Measurements from ENCODE around the gene CD247. TPM values are rescaled to one million over a fixed set of nuclear protein-coding genes. Genes with fewer than 3 reads are reported as not detected.

The CD247 gene
- total RNA-seq, 1 experiment from 2014 or later: not detected

DNA sequence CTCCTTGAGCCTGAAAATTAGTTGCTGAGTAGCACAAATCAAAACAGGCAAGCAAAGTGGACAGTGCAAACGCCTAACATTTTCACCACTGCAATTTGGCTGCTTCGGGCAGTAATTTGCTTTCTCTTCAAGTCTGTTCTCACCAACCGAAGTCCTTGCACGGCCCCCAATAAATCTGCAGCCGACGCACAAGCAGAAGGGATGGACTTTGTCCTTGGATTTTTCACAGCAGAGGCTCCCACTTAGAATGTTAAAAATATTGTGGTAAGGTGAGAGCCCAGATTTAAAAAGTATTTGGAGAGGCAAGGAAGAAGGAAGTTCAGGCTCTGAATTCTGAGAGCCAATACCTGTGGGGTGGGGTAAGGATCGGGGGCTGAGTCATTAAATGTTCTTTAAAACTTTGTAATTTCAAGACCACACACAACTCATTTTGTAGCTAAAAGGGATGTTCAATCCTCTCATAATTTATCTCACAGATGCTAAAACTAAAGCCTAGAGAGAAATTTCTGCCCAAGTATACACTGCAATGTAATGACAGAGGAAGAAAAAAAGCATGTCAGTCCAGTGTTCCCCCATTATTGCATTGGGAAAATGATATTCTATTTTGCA is 6.2 kb downstream of the CD247 start:
- Histone ChIP-seq H3K4me1 (replicated peaks) (peaks cover 1% of the 10 kb centered on the region; the same call in 1 of the 2 replicates), H3K4me3 (no peak overlapping the region), H3K9me3 (replicated peaks) (no peaks in the 10 kb centered on the region), H3K27ac (no peak overlapping the region), H3K27me3 (replicated peaks) (peaks cover 20% of the 10 kb centered on the region), H3K36me3 (no peaks in the 10 kb centered on the region)
- DNase-seq (ENCODE audit: low read depth in 1 of 2, low spot score in 2 of 2): no peak

DNA sequence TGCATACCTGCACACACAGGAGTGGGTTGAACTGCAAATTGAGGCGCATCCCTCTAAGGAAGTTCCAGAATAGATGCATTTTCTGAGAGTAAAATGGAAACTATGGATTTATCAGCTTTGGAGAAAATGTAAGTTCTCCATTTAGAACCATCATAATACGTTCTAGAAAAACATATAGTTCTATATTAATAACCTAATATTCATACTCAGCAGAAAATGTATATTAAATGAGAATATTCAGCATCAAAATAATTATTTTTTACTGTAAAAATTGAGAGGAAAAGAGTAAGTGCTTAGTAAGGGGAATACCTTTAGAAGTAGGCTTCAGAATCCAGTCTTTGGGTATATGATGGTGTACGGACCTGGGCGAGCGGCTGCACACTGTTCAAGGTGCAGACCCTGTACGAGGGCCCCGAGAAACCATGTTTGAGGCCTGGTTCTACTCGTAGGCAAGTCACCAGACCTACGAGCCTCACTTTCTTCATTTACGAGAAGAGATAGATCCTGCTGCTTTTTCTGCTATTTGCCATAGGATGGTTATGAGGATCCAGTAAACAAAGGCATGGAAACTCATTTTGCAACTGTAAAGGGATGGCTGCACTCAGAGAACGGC is 6.8 kb downstream of the CD247 start:
- Histone ChIP-seq H3K4me3 (no peak overlapping the region), H3K27ac (no peak overlapping the region)

DNA sequence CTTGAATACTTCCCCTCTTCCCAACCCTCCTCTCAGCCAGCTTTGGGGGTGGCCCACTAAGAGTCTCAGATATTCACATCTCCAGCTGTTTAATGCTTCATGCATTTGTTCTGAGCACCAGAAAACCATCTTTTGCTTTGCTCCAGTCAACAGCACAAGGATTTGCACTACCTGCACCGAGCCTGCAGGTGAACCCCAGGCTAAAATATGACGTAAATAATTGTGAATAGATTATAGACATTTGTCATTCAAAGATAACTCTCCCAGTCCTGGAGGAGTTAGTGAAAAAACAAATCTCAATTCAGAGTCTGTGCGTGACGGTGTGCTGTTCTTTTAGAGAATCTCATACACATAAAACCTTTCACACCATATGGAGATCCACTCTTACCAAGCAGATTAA is 7.4 kb downstream of the CD247 start:
- no peak overlapping the region for H3K27ac ChIP-seq
- H3K36me3 ChIP-seq: no peaks in the 10 kb centered on the region
- no peak overlapping the region for H3K4me3 ChIP-seq
- no peaks in the 10 kb centered on the region for H3K9me3 ChIP-seq (replicated peaks)
- DNase-seq (ENCODE audit: low read depth in 1 of 2, low spot score in 2 of 2): no peak
- peaks cover 20% of the 10 kb centered on the region for H3K27me3 ChIP-seq (replicated peaks)
- H3K4me1 ChIP-seq (replicated peaks): no peaks in the 10 kb centered on the region

More for the DNA sequence above, 6.8 kb downstream of the CD247 start:
- no peaks in the 10 kb centered on the region for H3K36me3 ChIP-seq
- peaks cover 20% of the 10 kb centered on the region for H3K27me3 ChIP-seq (replicated peaks)
- H3K4me1 ChIP-seq (replicated peaks): no peaks in the 10 kb centered on the region
- no peaks in the 10 kb centered on the region for H3K9me3 ChIP-seq (replicated peaks)
- no peak for DNase-seq (ENCODE audit: low read depth in 1 of 2, low spot score in 2 of 2)

DNA sequence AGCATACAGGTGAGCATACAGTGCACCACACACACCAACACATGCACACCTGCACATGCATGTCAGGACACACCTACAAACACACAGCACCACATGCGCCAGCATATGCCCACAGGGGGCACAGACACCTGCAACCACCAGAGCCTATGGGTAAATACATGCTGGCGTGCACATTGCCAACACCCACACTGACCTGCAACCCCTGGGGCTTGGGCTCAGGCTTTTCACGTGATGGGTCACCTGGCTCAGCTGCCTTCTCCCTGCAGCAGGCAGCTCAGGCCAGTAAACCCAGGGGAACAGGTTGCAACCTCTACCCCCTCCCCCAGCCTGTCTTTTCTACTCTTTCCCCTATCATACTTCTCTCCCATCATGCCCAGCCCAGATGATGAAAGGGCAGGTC is 8.1 kb downstream of the CD247 start:
- no peaks in the 10 kb centered on the region for H3K4me1 ChIP-seq (replicated peaks)
- H3K9me3 ChIP-seq (replicated peaks): no peaks in the 10 kb centered on the region
- H3K27ac ChIP-seq: no peak overlapping the region
- no peaks in the 10 kb centered on the region for H3K36me3 ChIP-seq
- peaks cover 20% of the 10 kb centered on the region for H3K27me3 ChIP-seq (replicated peaks)
- DNase-seq (ENCODE audit: low read depth in 1 of 2, low spot score in 2 of 2): no peak
- no peak overlapping the region for H3K4me3 ChIP-seq

DNA sequence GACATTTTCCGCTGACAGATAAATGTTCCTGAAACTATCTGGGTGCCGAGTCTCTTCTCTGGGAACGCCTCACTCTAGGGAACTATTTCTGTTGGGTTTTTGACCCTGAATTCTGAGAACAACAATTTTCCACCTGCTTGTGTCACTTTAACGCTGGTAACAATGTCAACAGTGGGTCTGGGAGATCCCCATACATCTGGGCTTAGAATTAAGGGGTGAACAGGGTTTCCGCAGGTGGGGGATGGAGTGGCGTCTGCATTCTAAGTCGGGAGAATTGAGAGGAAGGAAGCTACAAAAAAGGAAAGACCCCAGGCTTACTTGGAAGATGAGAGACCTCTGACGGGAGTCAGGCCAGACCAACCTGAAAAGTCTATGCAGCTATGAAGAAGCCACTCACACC is 8.7 kb downstream of the CD247 start:
- H3K27me3 ChIP-seq (replicated peaks): peaks cover 24% of the 10 kb centered on the region

DNA sequence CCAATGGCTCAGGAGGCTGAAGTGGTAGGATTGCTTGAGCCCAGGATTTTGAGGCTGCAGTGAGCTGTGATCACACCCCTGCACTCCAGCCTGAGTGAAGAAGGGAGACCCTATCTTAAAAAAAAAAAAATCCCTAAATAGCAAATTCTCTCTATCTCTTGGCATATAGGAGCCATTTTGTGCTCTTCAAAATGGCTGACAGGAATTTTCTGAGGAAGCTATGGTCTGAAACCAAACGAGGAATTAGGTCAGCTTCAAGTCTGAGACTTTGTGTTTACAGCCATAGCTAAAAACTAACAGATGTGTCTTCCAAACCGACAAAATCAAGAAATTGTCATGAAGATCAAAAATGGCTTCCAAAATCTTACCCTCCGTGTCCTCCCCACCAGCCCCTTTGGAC is 10.6 kb downstream of the CD247 start:
- Histone ChIP-seq H3K4me3 (no peak overlapping the region), H3K27ac (no peak overlapping the region), H3K4me1 (replicated peaks) (no peaks in the 10 kb centered on the region), H3K36me3 (no peaks in the 10 kb centered on the region), H3K9me3 (replicated peaks) (no peaks in the 10 kb centered on the region), H3K27me3 (replicated peaks) (peaks cover 18% of the 10 kb centered on the region)
- DNase-seq (ENCODE audit: low read depth in 1 of 2, low spot score in 2 of 2): no peak

More for the DNA sequence above, 8.7 kb downstream of the CD247 start:
- Histone ChIP-seq H3K4me3 (no peak overlapping the region), H3K36me3 (no peaks in the 10 kb centered on the region), H3K9me3 (replicated peaks) (no peaks in the 10 kb centered on the region), H3K27ac (no peak overlapping the region), H3K4me1 (replicated peaks) (no peaks in the 10 kb centered on the region)
- DNase-seq (ENCODE audit: low read depth in 1 of 2, low spot score in 2 of 2): no peak

DNA sequence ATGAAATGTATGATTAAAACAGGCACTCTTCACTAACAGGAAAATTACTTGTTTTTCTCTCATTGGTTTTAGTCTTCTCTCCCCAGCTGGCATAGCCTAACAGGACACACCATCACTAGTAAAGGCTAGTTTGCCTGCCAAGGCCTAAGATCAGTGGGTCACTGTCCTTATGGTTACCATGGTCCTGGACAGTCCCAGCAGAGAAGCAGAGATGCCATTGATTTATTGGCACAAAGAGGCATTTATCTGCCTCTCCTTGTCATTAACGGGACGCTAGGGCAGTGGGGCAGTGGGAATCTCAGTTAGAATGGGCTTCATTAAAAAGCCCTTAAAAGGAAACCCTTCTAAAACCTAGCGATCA is 13.9 kb downstream of the CD247 start:
- H3K36me3 ChIP-seq: no peaks in the 10 kb centered on the region
- H3K27me3 ChIP-seq (replicated peaks): peaks cover 20% of the 10 kb centered on the region
- no peak overlapping the region for H3K4me3 ChIP-seq
- DNase-seq (ENCODE audit: low read depth in 1 of 2, low spot score in 2 of 2): no peak
- no peaks in the 10 kb centered on the region for H3K9me3 ChIP-seq (replicated peaks)
- H3K4me1 ChIP-seq (replicated peaks): no peaks in the 10 kb centered on the region
- no peak overlapping the region for H3K27ac ChIP-seq

DNA sequence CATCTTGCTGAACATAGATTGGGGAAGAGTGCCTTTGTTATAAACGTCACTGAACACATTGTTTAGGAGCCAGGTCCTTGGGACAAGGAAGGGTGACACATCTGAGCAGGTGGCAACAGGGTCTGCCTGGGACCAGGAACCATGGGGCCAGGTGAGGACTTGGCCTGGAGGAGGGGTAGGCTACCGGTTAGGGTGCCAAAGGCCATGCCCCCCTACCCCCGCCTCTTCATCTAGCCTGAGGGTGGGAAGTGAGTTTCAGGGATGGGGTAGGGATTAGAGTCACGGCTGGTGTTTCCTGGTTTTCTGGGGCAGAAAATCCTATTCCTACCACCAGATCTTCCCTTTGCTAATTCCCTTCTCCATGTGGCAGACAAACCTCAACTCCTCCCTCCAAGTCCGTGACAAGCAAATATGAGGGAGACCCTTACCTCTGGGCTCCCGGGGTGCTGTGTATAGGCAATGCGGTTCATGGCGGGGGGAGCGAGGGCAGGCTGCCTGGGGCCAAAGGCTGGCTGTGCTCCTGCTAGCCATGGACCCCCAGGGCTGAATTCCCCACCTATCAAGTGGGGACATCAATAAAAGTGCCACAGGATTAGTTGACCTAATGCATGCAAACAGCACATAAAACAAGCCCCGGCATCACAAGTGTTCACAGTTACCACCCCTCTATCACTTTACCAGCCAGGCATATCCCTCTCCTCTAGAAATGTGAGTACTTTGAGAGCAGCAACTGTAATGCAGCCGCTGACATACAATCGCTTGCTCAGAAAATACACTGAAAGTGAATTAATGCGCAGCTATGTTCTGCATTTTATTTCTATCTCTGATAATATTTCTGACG is 14.5 kb downstream of the CD247 start:
- no peaks in the 10 kb centered on the region for H3K36me3 ChIP-seq

DNA sequence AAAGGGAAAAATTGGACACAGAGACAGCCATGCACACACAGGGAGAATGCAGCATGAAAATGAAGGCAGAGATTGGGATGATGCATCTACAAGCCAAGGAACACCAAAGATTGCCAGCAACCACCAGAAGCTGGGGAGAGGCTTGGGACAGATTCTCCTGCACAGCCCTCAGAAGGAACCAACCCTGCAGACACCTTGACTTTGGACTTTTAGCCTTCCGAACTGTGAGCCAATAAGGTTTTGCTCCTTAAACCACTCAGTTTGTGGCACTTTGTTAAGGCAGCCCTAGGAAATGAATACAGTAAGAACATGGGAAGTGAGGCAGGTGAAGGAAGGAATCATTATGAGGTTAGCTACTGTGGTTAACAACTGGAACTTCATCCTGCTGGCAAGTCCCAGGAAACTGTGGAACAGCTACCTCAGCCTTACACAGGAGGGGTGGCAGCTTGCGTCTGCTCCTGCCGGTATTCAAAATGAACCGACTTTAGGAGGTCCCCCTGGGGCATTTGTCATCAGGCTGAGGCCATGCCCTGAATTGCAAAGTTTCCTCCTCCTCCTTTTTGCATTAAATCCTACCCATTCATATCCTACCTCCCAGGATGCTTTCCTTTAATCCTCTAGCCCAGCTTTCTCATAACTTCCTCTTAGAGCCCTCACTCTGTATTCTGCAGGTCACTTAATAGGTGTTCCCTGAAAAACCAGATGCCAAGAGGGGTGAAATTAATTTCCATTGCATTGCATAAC is 15.4 kb downstream of the CD247 start:
- no peaks in the 10 kb centered on the region for H3K4me1 ChIP-seq (replicated peaks)
- no peak overlapping the region for H3K4me3 ChIP-seq
- no peaks in the 10 kb centered on the region for H3K36me3 ChIP-seq
- H3K9me3 ChIP-seq (replicated peaks): no peaks in the 10 kb centered on the region; the same call in 1 of the 2 replicates
- no peak for DNase-seq (ENCODE audit: low read depth in 1 of 2, low spot score in 2 of 2)
- no peak overlapping the region for H3K27ac ChIP-seq
- H3K27me3 ChIP-seq (replicated peaks): peaks cover 29% of the 10 kb centered on the region

More for the DNA sequence above, 14.5 kb downstream of the CD247 start:
- Histone ChIP-seq H3K27ac (no peak overlapping the region), H3K4me3 (no peak overlapping the region), H3K9me3 (replicated peaks) (no peaks in the 10 kb centered on the region; the same call in 1 of the 2 replicates), H3K27me3 (replicated peaks) (peaks cover 24% of the 10 kb centered on the region), H3K4me1 (replicated peaks) (no peaks in the 10 kb centered on the region)
- no peak for DNase-seq (ENCODE audit: low read depth in 1 of 2, low spot score in 2 of 2)

DNA sequence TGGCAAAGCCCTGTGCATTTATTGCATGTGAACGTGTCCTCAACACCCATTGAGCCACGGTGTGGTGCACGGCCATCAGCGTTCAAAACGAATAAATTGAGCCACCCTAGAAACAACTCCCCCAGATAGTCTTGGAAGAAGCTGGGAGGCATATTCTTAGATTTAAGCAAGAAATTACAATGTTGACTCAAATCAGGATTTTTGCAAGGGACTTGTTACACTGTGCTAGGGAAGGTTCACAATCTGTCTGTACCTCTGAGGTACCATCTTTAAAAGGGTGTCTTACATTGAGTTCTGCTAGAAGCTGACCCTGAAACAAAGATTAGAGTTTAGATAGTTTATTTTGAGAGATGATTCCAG is 16.2 kb downstream of the CD247 start:
- no peak overlapping the region for H3K27ac ChIP-seq
- H3K4me1 ChIP-seq (replicated peaks): no peaks in the 10 kb centered on the region
- no peak overlapping the region for H3K4me3 ChIP-seq
- no peaks in the 10 kb centered on the region for H3K36me3 ChIP-seq
- peaks cover 34% of the 10 kb centered on the region for H3K27me3 ChIP-seq (replicated peaks)
- no peaks in the 10 kb centered on the region; the same call in 1 of the 2 replicates for H3K9me3 ChIP-seq (replicated peaks)
- no peak for DNase-seq (ENCODE audit: low read depth in 1 of 2, low spot score in 2 of 2)

DNA sequence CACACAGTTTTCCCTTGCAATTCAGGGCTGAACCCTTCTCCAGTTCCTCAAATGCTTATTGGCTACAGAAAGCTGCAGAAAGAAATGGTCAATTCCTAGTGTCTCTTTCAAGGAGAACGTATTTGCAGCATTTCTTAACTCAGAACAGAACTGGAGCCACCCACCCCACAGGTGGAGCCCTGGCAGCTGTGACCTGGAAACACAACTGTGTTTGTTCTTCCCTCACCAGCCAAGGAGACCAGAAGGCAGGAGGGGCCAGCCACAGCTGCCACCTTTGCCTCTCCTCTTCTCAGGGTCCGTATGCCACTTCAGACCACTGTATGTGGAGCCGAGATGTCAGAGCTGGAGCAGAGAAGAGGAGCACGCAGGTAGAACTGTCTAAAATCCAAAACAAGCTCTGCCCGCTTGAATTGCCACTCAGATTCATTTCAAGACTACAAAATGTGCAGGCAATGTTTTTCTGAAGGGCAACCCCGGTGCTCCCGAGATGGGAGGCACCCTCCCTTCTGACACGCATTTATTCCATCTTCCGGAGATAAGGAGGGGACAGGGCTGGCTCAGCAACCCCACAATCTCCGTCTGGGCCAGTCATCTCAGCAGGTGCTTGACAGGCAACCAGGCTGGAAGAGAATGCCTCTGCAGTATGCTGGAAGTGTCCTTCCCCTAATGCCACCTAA is 16.7 kb downstream of the CD247 start:
- no peak overlapping the region for H3K4me3 ChIP-seq
- no peaks in the 10 kb centered on the region for H3K4me1 ChIP-seq (replicated peaks)
- H3K27me3 ChIP-seq (replicated peaks): peaks cover 36% of the 10 kb centered on the region
- H3K27ac ChIP-seq: no peak overlapping the region
- H3K36me3 ChIP-seq: no peaks in the 10 kb centered on the region
- H3K9me3 ChIP-seq (replicated peaks): no peaks in the 10 kb centered on the region; the same call in 1 of the 2 replicates
- DNase-seq (ENCODE audit: low read depth in 1 of 2, low spot score in 2 of 2): no peak

DNA sequence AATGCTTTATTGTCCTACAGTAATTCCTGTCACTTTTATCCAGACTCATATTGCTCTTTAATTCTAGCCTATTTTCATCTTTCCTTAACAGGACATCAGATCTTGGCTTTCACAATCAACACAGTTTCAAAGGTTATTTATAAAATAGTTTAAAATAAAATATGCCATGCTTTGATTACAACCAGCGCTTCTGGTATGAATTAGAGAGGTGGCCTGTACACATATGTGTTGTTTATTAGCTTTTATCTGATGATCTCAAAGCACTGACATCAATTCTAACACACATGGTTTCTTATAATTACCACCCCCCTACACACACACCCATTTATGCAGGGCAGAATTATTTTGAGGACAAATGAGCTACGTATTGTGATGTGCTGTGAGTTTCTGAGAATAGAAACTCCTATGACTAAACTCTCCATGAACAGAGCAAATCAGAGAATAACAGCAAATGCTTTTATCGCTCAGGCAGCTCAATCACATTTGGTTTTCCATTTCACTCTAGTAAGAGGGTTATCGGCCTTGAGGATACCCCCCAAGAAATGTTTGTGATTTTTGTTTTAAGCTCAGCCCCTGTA is 18.0 kb downstream of the CD247 start:
- H3K4me3 ChIP-seq: no peak overlapping the region
- no peaks in the 10 kb centered on the region; the same call in 1 of the 2 replicates for H3K9me3 ChIP-seq (replicated peaks)
- H3K27me3 ChIP-seq (replicated peaks): peaks cover 46% of the 10 kb centered on the region
- no peaks in the 10 kb centered on the region for H3K36me3 ChIP-seq
- H3K4me1 ChIP-seq (replicated peaks): no peaks in the 10 kb centered on the region
- no peak overlapping the region for H3K27ac ChIP-seq
- no peak for DNase-seq (ENCODE audit: low read depth in 1 of 2, low spot score in 2 of 2)

DNA sequence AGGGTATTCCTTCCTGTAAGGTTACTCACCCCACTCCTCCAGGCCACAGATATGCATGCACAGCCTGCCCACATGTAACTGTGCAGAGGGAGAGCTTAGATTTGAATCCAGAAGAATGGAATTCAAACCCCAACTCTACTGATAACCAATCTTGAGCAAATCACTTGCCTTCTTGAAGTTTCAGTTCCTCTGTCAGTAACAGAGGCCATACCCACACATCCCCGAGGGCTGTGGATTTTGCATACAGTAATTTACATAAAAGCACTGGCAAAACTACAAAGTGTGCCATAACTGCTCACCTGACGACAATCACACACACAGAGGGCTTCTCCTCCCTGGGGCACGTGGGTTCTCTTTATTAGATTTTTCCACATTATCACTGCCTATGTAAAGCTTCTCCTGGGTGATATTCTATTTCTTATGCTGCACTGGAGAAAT is 18.6 kb downstream of the CD247 start:
- no peak for DNase-seq (ENCODE audit: low read depth in 1 of 2, low spot score in 2 of 2)
- no peaks in the 10 kb centered on the region for H3K4me1 ChIP-seq (replicated peaks)
- H3K9me3 ChIP-seq (replicated peaks): no peaks in the 10 kb centered on the region; the same call in 1 of the 2 replicates
- no peak overlapping the region for H3K27ac ChIP-seq
- no peaks in the 10 kb centered on the region for H3K36me3 ChIP-seq
- H3K27me3 ChIP-seq (replicated peaks): peaks cover 42% of the 10 kb centered on the region
- H3K4me3 ChIP-seq: no peak overlapping the region

Data from SJSA1 (cell line).